C4-2B (cell line): ENCODE results near the gene TRIM40.

ENCODE experiments used
- H3K27ac ChIP-seq: fragments of 450-650 bp; 2 replicates; pipeline ENCODE4 v1.5.1; 2017
- ZFX ChIP-seq: fragments of 450-650 bp; IDR thresholded peaks from 2 replicates; pipeline ENCODE4 v1.6.1; 2017
- TF ChIP-seq, protein P1 (sequence below): fragments of 450-650 bp; conservative IDR thresholded peaks from 2 replicates; pipeline ENCODE4 v1.5.1; 2017; ENCODE audit warnings: mild to moderate bottlenecking

TRIM40 gene

DNA sequence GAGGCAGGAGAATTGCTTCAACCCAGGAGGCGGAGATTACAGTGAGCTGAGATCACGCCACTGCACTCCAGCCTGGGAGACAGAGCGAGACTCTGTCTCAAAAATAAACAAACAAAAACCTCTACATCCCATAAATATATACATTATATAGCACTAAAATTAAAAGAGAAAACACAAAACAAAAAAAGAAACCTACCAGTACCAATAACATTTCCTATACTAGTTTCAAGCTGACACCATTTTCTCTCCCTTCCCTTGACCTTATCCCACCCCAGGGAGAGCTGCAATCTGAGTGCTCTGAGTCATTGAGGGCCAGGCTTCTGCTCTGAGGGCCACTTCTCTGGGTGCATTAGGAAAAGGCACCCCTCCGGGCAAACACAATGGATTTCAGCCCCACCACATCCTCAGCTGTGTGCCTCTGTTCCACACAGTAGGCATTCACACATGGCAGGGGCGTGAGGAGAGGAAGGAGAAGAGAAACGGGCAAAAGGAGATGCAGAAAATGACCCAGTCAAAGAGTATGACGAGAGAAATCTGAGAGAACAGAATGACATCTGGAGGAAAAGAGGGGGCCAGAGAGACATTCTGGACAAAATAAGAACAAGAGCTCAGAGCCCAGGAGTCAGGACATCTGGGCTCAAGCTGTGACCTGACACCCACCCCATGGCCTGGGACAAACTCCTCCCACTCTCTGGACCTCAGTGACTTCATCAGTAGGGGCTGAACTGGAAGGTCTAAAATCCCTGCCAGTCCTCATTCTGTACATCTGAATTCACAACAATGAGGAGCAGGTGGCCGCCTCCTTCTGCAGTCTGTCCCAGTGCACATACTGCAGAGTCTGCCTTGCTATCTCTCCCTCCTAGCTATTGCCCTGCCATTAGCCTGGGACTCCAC is 59.1 kb downstream of the TRIM40 start:
- H3K27ac ChIP-seq, result no peak overlapping the region
- TF ChIP-seq, protein P1, sequence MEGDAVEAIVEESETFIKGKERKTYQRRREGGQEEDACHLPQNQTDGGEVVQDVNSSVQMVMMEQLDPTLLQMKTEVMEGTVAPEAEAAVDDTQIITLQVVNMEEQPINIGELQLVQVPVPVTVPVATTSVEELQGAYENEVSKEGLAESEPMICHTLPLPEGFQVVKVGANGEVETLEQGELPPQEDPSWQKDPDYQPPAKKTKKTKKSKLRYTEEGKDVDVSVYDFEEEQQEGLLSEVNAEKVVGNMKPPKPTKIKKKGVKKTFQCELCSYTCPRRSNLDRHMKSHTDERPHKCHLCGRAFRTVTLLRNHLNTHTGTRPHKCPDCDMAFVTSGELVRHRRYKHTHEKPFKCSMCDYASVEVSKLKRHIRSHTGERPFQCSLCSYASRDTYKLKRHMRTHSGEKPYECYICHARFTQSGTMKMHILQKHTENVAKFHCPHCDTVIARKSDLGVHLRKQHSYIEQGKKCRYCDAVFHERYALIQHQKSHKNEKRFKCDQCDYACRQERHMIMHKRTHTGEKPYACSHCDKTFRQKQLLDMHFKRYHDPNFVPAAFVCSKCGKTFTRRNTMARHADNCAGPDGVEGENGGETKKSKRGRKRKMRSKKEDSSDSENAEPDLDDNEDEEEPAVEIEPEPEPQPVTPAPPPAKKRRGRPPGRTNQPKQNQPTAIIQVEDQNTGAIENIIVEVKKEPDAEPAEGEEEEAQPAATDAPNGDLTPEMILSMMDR, result no peak
- no peak for TF ChIP-seq ZFX

DNA sequence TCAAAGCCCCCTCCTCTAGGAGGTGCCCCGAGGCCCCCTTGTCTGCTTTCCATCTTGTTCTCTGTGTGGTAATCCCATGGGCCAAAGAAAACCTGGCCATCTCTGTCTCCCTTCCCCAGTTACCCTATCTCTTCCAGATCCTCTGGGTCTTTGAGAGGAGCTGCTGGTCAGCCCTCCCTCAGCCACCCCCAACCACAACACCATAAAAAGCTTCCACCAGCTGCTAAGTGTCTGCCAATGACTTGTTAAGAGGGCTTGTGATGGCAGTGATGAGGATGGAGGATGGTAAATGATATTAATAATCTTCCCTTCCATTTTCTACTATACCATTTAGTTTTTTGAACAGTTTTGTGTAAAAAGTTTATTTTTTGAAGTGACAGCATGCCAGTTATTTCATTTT is 60.0 kb downstream of the TRIM40 start:
- no peak for TF ChIP-seq ZFX
- TF ChIP-seq, protein P1, result no peak
- no peak overlapping the region for H3K27ac ChIP-seq

DNA sequence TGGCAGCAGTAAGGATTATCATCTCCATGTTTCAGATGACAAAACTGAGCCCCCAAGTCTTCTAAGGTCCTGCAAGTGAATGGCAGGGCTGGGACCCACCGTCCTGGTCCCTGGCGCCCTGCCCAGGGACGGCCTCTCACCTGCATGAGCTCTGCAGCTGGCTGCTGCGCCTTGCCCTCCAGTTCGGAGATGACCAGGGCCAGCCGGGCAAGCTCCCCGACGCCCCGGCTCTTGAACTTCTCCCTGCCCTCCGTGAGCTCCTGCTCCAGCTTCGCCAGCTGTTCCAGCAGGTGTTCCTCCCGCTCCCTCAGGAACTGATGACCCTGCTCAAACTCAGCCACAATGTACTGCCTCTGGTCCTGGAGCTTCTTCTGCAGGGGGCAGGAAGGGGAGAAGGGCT is 60.4 kb downstream of the TRIM40 start:
- no peak for TF ChIP-seq ZFX
- TF ChIP-seq, protein P1, result no peak
- H3K27ac ChIP-seq, result no peak overlapping the region
